GM19035 (cell line): ENCODE data around the gene PPM1H.

ENCODE experiments used
- ATAC-seq: cut with Tn5 transposase; IDR thresholded peaks from one replicate; pipeline ENCODE4 v1.9.1; 2021; ENCODE audit not compliant: unreplicated experiment

Gene PPM1H

DNA sequence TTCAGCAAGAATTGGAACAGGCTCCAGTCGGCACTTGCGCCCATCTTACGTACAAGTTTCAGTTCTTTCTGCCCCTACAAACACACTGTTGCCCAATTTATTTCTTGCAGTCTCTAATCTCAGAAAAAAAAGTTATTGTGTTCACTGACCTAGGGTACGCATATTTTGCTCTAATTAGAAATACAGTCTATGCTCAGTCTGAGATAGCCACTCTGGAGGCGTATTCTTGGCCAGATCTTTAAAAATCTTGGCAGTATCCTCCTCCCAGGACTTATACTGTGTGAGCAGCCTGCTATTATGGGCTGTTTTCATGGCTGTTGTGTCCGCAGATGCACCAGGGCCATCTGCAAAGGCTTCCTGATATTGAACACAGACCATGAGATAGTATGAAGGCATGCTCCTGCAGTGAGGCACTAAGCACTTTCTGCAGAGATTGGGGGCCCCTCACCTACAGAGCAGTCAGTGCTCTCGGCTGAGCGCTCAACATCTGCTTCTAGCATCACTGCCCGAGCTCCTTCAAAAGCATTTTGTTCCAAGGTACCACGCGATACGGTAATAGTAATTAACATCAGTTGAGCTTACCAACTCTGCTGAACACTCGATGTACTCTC is 57.9 kb downstream of the PPM1H start:
- ATAC-seq: no peak

GRCh38 chr12:62873826-62874448 is 61.0 kb downstream of the PPM1H start:
- ATAC-seq: no peak

GRCh38 chr12:62873116-62873825 is 61.7 kb downstream of the PPM1H start:
- no peak for ATAC-seq

- no peak for ATAC-seq
Measured at GRCh38 chr12:62868820-62869219, 66.1 kb downstream of the PPM1H start.

GRCh38 chr12:62866451-62867082 is 68.4 kb downstream of the PPM1H start:
- ATAC-seq: no peak

- ATAC-seq: no peak
Measured at GRCh38 chr12:62865937-62866336, 69.0 kb downstream of the PPM1H start.

DNA sequence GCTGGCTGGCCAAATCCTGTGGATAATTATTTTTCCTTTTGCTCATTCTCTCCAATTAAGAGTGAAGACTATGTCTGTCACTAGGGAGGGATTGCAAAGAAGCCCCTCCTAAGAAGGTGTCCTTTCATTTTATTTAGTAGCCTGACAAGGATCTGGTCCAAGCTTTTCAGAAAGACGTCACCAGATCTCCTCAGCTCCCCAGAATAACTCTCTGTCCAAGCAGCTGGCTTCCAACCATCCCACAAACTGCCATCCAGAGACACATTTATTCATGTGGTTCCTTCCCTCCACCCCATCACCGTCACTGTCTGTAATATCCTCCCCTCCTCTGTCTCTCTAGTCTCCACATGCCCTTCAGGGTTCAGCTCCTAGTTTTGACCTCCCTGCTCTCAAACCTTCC is 69.9 kb downstream of the PPM1H start:
- ATAC-seq: no peak

DNA sequence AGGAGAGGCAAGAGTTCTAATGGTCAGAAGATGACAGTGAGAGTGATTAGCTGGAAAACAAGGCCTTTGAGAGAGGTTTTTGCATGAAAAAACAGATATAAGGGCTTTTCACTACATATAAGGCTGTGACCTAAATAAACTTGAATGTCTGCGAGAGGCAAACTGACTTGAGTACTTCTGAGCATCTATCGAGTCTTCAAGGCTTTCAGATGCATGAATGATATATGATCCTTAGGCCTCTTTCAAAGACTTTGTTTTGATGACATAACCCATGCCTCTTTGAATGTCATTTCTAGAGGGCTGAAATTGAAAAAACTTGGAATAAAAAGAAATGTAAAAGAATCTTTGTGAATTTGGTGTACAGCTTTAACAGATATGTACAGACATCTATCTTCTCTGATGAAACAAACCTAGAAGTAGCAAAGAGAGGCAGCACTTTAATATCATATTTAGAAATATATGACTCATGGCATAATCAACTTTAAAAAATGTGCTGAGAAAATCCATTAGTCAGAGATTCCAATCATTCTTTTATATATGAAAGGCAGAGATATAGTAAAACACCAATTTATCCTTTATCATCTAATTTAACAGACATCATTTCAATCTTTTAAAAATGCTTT is 72.6 kb downstream of the PPM1H start:
- no peak for ATAC-seq

DNA sequence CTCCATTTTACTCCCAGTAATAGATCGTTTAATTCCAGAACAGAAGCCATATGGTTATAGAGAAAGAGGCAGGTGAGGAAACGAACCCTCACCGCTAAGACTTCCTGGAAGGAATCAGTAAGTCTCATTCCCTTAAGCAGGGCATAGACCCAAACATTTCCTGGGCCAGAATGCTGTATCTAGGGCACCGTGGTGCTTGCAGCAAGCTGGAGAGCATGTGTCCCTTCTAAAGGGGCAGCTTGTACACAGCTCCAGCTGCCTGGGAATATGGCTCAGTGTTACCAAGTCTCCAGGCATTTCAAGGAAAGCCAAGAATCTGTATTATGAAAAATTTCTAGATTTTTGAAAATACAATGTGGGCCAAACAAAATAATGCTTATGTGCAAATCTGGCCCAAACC is 73.4 kb downstream of the PPM1H start:
- no peak for ATAC-seq

GRCh38 chr12:62860501-62861411 is 74.2 kb downstream of the PPM1H start:
- no peak for ATAC-seq

GRCh38 chr12:62860020-62860419 is 74.9 kb downstream of the PPM1H start:
- no peak for ATAC-seq

GRCh38 chr12:62859321-62859737 is 75.6 kb downstream of the PPM1H start:
- ATAC-seq: no peak

- no peak for ATAC-seq
Measured at GRCh38 chr12:62856454-62856853, 78.5 kb downstream of the PPM1H start.

DNA sequence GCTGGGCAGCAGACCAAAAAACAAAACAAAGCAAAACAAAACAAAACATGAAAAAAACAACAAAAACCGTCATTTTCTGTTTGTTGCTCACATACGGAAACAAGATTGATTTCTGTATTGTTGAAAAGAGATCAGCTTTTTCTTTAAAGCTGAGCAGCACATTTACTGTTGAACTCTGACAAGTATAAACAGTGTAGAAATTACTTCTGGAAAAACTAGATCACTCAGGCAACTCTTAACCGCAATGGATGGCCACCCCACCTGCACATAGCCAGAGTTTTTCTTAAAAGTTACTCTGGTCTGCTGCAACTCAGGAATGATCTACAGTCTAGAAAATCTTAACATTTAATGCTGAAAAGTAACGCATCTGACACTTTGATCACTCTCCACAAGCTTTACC is 80.9 kb downstream of the PPM1H start:
- ATAC-seq: no peak

DNA sequence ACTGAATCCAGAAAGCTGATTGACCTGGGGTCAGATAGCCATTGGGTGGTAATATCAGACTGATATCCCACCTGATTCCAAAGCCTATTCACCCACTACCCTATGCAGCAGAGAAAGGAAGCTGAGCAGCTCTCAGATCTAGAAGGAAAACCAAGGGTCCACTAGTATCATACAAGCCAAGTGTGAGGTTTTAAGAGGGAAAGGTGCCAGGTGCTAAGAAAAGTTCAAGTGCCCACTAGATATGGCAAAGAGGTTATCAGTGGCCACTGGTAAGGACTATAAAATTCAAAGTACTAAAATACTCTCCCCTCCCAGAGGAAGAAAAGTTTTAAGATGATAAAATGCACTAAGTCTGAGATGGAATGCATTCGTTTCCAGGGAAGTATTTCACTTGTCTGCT is 85.6 kb downstream of the PPM1H start:
- ATAC-seq: no peak

- ATAC-seq: no peak
Measured at GRCh38 chr12:62848418-62848817, 86.5 kb downstream of the PPM1H start.

DNA sequence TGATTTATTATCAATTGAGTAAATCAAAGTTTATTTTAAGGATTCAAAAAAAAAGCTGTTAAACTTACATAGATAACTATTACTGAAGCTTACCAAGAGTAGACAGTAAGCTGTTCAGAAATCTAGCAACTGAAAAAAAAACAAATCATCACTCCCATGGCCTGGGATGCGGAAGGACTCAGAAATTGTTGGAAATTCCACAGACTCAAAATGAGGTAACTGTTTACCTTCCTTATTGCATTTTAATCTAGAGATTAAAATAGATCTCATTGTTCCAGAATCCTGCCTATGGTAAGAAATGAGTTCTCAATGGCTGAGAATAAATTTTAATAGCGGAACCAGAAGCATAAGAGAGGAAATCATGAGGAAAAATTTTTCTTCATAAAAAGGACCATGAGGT is 87.2 kb downstream of the PPM1H start:
- ATAC-seq: no peak

- ATAC-seq: no peak
Measured at GRCh38 chr12:62846491-62846890, 88.5 kb downstream of the PPM1H start.

- no peak for ATAC-seq
Measured at GRCh38 chr12:62844915-62845314, 90.0 kb downstream of the PPM1H start.

DNA sequence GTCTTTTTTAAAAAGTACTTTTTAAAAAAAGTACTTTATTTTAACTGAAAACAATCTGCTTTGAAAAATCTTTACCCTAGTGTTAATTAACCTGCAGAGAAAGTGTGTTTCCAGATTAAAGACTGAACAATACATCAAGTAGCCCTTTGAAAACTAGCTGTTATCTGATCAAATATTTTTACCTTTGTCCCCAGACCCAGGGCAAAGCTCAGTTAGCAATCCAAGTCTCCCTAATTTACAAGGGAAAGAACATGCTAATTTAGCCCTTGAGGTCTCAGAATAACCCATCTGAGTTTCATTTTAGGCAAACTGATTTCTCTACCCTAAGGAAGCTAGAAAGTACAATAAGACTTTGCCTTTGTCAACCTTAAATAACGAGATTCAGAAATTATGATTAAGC is 91.2 kb downstream of the PPM1H start:
- no peak for ATAC-seq

DNA sequence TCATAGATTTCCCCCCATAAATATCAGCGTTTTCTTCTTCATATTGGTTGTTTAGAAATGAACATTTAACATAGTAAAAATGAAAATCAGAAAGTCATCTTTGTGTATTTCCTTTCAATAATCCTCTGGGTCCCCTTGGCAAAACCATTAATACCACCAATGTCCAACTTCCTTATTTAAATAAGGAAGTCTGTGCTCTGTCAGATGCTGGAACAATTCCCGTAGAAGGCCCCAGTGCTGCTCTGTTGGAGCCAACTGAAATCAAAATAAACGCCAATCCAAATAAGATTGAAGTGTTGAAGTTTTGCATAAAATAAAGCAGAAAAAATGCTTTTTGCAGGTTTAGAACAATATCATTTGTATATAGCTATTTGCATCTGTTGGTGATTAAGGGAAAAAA is 93.1 kb downstream of the PPM1H start:
- no peak for ATAC-seq
